ENCODE measurements around the gene EIF3F.

EIF3F gene

GRCh38 chr11:8022876-8023275 is 35.7 kb downstream of the EIF3F start:
- no peak for DNase-seq

- DNase-seq = no peak
These were observed 36.9 kb downstream of the EIF3F start for GRCh38 chr11:8023831-8024555.

- DNase-seq = no peak
These were observed 38.0 kb downstream of the EIF3F start for GRCh38 chr11:8025123-8025522.

GRCh38 chr11:8025816-8026215 is 38.7 kb downstream of the EIF3F start:
- DNase-seq = no peak

- no peak for DNase-seq
These were observed 39.8 kb downstream of the EIF3F start for GRCh38 chr11:8026982-8027381.

GRCh38 chr11:8028766-8029165 is 41.6 kb downstream of the EIF3F start:
- no peak for DNase-seq

GRCh38 chr11:8030526-8031247 is 43.5 kb downstream of the EIF3F start:
- DNase-seq = no peak

- DNase-seq = no peak
These were observed 44.3 kb downstream of the EIF3F start for GRCh38 chr11:8031248-8032115.

GRCh38 chr11:8032122-8032521 is 45.0 kb downstream of the EIF3F start:
- no peak for DNase-seq

GRCh38 chr11:8032576-8033304 is 45.6 kb downstream of the EIF3F start:
- no peak for DNase-seq

GRCh38 chr11:8033305-8034105 is 46.4 kb downstream of the EIF3F start:
- DNase-seq = peak in 42 of 51 donors; percentile 17 to 78 (median 58)

GRCh38 chr11:8034106-8034585 is 47.0 kb downstream of the EIF3F start:
- no peak for DNase-seq

- DNase-seq = peak in 1 of 51 donors; percentile 17
These were observed 47.6 kb downstream of the EIF3F start for GRCh38 chr11:8034604-8035190.

- DNase-seq = no peak
These were observed 48.2 kb downstream of the EIF3F start for GRCh38 chr11:8035200-8035855.

- no peak for DNase-seq
These were observed 49.1 kb downstream of the EIF3F start for GRCh38 chr11:8036002-8036802.

- no peak for DNase-seq
These were observed 49.8 kb downstream of the EIF3F start for GRCh38 chr11:8036986-8037385.

GRCh38 chr11:8038393-8038792 is 51.3 kb downstream of the EIF3F start:
- peak in 27 of 51 donors; percentile 13 to 75 (median 37) for DNase-seq

- peak in 1 of 51 donors; percentile 27 for DNase-seq
These were observed 51.8 kb downstream of the EIF3F start for GRCh38 chr11:8038811-8039529.

All from hypothalamus (tissue), 51 donors.